ENCODE measurements around the gene SPOCD1.

The SPOCD1 gene

DNA sequence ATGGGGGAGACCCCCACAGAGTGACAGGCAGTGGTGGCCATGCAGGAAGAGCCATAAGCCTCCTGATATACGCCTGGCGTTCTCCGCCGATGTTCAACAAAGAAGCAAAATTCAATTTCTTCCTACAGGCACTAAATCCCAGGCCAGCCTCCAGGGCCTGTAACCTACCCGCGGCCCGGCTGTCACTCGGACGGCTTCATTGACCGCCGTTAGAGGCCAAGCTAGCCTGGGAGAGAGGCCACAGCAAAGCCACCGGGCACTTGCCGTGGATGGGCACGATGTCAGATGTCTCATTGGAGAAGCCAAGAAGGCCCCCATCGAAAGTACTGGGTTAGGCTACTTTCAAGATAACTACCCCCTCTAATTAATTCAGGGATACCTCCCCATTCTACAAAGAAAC, 61.4 kb downstream of the SPOCD1 start:
- H3F3A ChIP-seq (ENCODE audit: low read depth), result no peaks in the 10 kb centered on the region
- H2AFZ ChIP-seq (ENCODE audit: low read length), result no peak overlapping the region
- no peaks in the 10 kb centered on the region for H3K36me3 ChIP-seq (ENCODE audit: insufficient read depth, low read length)
- peaks cover 28% of the 10 kb centered on the region for H3K4me1 ChIP-seq (ENCODE audit: insufficient read depth, low read length, poor library complexity, severe bottlenecking)
- no peak overlapping the region for H3K4me2 ChIP-seq (ENCODE audit: low read depth, low read length, poor library complexity, severe bottlenecking)
- no peaks in the 10 kb centered on the region for H4K20me1 ChIP-seq (ENCODE audit: insufficient read depth, low read length, poor library complexity, severe bottlenecking)
- no peaks in the 10 kb centered on the region for H3K27me3 ChIP-seq (ENCODE audit: insufficient read depth, low read length, poor library complexity, severe bottlenecking)
- no peaks in the 10 kb centered on the region for H3K79me2 ChIP-seq (ENCODE audit: insufficient read depth, low read length)
- TF ChIP-seq, protein P1, sequence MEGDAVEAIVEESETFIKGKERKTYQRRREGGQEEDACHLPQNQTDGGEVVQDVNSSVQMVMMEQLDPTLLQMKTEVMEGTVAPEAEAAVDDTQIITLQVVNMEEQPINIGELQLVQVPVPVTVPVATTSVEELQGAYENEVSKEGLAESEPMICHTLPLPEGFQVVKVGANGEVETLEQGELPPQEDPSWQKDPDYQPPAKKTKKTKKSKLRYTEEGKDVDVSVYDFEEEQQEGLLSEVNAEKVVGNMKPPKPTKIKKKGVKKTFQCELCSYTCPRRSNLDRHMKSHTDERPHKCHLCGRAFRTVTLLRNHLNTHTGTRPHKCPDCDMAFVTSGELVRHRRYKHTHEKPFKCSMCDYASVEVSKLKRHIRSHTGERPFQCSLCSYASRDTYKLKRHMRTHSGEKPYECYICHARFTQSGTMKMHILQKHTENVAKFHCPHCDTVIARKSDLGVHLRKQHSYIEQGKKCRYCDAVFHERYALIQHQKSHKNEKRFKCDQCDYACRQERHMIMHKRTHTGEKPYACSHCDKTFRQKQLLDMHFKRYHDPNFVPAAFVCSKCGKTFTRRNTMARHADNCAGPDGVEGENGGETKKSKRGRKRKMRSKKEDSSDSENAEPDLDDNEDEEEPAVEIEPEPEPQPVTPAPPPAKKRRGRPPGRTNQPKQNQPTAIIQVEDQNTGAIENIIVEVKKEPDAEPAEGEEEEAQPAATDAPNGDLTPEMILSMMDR (conservative IDR thresholded peaks at IDR 0.05; ENCODE audit: low read length), result no peak
- no peak for TF ChIP-seq EZH2phosphoT487 (IDR thresholded peaks at IDR 0.05; ENCODE audit: borderline replicate concordance)
- H3K9me2 ChIP-seq (replicated peaks; ENCODE audit: low read depth, low read length), result no peaks in the 10 kb centered on the region
- H3K9ac ChIP-seq (ENCODE audit: low read depth, low read length, poor library complexity, severe bottlenecking), result no peak overlapping the region
- H3K9me3 ChIP-seq (ENCODE audit: insufficient read depth, low read depth, low read length), result no peaks in the 10 kb centered on the region
- H3K4me3 ChIP-seq (ENCODE audit: low read length, poor library complexity, severe bottlenecking), result no peak overlapping the region

DNA sequence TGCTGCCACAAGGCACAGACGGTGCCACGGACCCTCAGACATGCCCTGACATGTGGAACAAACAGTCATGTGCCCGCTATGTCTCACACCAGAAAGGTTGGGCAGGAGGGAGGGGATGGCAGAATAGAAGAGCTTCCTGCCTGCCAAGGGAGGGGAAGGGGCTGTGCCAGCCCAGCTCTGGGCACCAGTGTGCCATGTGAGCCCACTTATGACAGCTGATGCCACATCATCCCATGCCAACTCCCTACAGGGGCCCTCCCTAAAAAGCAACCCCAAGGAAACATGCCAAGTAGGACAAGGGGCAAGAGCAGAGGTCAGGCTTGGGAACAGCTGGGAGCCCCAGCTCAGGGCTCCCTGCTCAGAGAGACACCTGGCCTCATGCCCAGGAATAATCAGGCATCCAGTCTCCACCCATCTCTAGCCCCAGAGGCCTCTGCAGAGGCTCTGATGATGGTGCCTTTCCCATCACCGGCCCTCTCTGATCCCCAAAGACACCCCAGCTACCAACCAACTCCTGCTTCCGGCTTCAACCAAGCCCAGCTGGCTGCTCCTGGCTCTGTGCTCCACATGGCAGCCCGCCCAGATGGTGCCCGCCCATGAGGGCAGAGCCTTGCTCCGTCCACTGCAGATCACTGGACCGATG, 62.0 kb downstream of the SPOCD1 start:
- Histone ChIP-seq H3K36me3 (ENCODE audit: insufficient read depth, low read length) (no peaks in the 10 kb centered on the region), H3K79me2 (ENCODE audit: insufficient read depth, low read length) (no peaks in the 10 kb centered on the region), H3K4me2 (ENCODE audit: low read depth, low read length, poor library complexity, severe bottlenecking) (no peak overlapping the region), H3K9me3 (ENCODE audit: insufficient read depth, low read depth, low read length) (no peaks in the 10 kb centered on the region), H4K20me1 (ENCODE audit: insufficient read depth, low read length, poor library complexity, severe bottlenecking) (no peaks in the 10 kb centered on the region), H3F3A (ENCODE audit: low read depth) (no peaks in the 10 kb centered on the region), H3K9ac (ENCODE audit: low read depth, low read length, poor library complexity, severe bottlenecking) (peak overlapping the region; percentile 20), H3K9me2 (replicated peaks; ENCODE audit: low read depth, low read length) (no peaks in the 10 kb centered on the region), H3K4me3 (ENCODE audit: low read length, poor library complexity, severe bottlenecking) (no peak overlapping the region), H3K4me1 (ENCODE audit: insufficient read depth, low read length, poor library complexity, severe bottlenecking) (peaks cover 28% of the 10 kb centered on the region), H3K27me3 (ENCODE audit: insufficient read depth, low read length, poor library complexity, severe bottlenecking) (no peaks in the 10 kb centered on the region), H2AFZ (ENCODE audit: low read length) (no peak overlapping the region)
- TF ChIP-seq EZH2phosphoT487 (IDR thresholded peaks at IDR 0.05; ENCODE audit: borderline replicate concordance), result no peak
- TF ChIP-seq, protein P1 (conservative IDR thresholded peaks at IDR 0.05; ENCODE audit: low read length), result no peak

DNA sequence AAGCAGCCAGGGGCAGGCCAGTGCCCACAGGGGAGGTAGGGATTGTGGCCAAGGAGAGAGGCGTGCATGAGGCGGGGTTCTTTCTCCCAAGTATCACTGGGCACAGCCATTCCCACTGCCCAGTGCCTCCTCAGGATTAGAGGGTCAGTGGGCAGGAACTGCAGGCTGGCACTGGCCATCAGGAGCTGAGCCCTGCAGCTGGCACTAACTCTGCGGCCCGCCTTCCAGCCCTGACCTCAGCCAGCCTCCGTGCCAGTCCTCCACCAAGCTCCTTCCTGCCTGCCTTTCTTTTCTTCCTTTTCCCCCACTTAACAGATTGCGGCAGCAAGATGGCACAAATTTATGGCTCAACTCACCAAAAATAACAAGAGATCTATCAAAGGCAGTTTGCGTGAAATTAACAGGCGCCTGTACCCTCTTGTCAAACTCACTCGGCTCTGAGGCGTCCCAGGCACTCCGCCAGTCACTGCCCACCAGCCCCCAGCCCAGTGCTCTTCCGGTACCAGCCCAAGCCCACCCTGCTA, 62.8 kb downstream of the SPOCD1 start:
- H3K4me3 ChIP-seq (ENCODE audit: low read length, poor library complexity, severe bottlenecking), result no peak overlapping the region
- no peak overlapping the region for H3K4me2 ChIP-seq (ENCODE audit: low read depth, low read length, poor library complexity, severe bottlenecking)
- H3K36me3 ChIP-seq (ENCODE audit: insufficient read depth, low read length), result no peaks in the 10 kb centered on the region
- H3K79me2 ChIP-seq (ENCODE audit: insufficient read depth, low read length), result no peaks in the 10 kb centered on the region
- H2AFZ ChIP-seq (ENCODE audit: low read length), result no peak overlapping the region
- H3K9me3 ChIP-seq (ENCODE audit: insufficient read depth, low read depth, low read length), result no peaks in the 10 kb centered on the region
- peak overlapping the region; percentile 20 for H3K9ac ChIP-seq (ENCODE audit: low read depth, low read length, poor library complexity, severe bottlenecking)
- TF ChIP-seq, protein P1 (conservative IDR thresholded peaks at IDR 0.05; ENCODE audit: low read length), result no peak
- no peak for TF ChIP-seq EZH2phosphoT487 (IDR thresholded peaks at IDR 0.05; ENCODE audit: borderline replicate concordance)
- no peaks in the 10 kb centered on the region for H4K20me1 ChIP-seq (ENCODE audit: insufficient read depth, low read length, poor library complexity, severe bottlenecking)
- no peaks in the 10 kb centered on the region for H3F3A ChIP-seq (ENCODE audit: low read depth)
- peaks cover 28% of the 10 kb centered on the region for H3K4me1 ChIP-seq (ENCODE audit: insufficient read depth, low read length, poor library complexity, severe bottlenecking)
- no peaks in the 10 kb centered on the region for H3K27me3 ChIP-seq (ENCODE audit: insufficient read depth, low read length, poor library complexity, severe bottlenecking)
- H3K9me2 ChIP-seq (replicated peaks; ENCODE audit: low read depth, low read length), result no peaks in the 10 kb centered on the region
